22Rv1 (cell line): ENCODE measurements around the gene CNTNAP2.
A peak's percentile ranks its signal among the peaks of the same experiment; 100 is the strongest.

Experiments used
- H3K27ac ChIP-seq: fragments of 450-650 bp; 2 replicates; pipeline ENCODE4 v1.5.1; 2017
- CTCF ChIP-seq: fragments of 450-650 bp; IDR thresholded peaks from 2 replicates; pipeline ENCODE4 v1.5.1; 2017; ENCODE audit warnings: mild to moderate bottlenecking
- ZFX ChIP-seq: fragments of 450-650 bp; IDR thresholded peaks from 2 replicates; pipeline ENCODE4 v1.6.1; 2017; ENCODE audit warnings: antibody characterized with exemption, borderline replicate concordance

The CNTNAP2 gene

GRCh38 chr7:146681487-146681886 lies 564.9 kb downstream of the CNTNAP2 start:
- TF ChIP-seq ZFX (no peak), CTCF (no peak)
- H3K27ac ChIP-seq, result no peak overlapping the region

- no peak overlapping the region for H3K27ac ChIP-seq
- TF ChIP-seq ZFX (no peak), CTCF (no peak)
Measured at GRCh38 chr7:146683439-146683838, 566.8 kb downstream of the CNTNAP2 start.

GRCh38 chr7:146690987-146691386 lies 574.4 kb downstream of the CNTNAP2 start:
- no peak overlapping the region for H3K27ac ChIP-seq
- TF ChIP-seq ZFX (no peak), CTCF (no peak)

- TF ChIP-seq ZFX (no peak), CTCF (no peak)
- peak overlapping the region; percentile 87 for H3K27ac ChIP-seq
Measured at GRCh38 chr7:146698995-146699610, 582.5 kb downstream of the CNTNAP2 start.

GRCh38 chr7:146700015-146700560 lies 583.5 kb downstream of the CNTNAP2 start:
- TF ChIP-seq CTCF (no peak), ZFX (no peak)

GRCh38 chr7:146701166-146701565 lies 584.6 kb downstream of the CNTNAP2 start:
- peak overlapping the region; percentile 87 for H3K27ac ChIP-seq
- TF ChIP-seq ZFX, result no peak
- no peak for TF ChIP-seq CTCF

More at GRCh38 chr7:146700015-146700560, 583.5 kb downstream of the CNTNAP2 start:
- H3K27ac ChIP-seq, result peak overlapping the region; percentile 87

GRCh38 chr7:146702898-146703297 lies 586.3 kb downstream of the CNTNAP2 start:
- TF ChIP-seq CTCF, result no peak
- no peak for TF ChIP-seq ZFX
- H3K27ac ChIP-seq, result no peak overlapping the region
